IPS-20b (cell line): Measurements from ENCODE around the gene DYSF.

Experiments
- H3K27ac ChIP-seq: one replicate; pipeline ENCODE4 v1.5.1; 2013; ENCODE audit warnings: low read length
- H3K27me3 ChIP-seq: 2 replicates; pipeline ENCODE4 v1.6.1; 2013; ENCODE audit warnings: mild to moderate bottlenecking, low read length, inconsistent platforms; ENCODE audit not compliant: insufficient read depth
- H3K36me3 ChIP-seq: 2 replicates; pipeline ENCODE4 v1.6.1; 2013; ENCODE audit warnings: low read depth, mild to moderate bottlenecking, inconsistent platforms, low read length, moderate library complexity; ENCODE audit not compliant: insufficient read depth
- H3K4me1 ChIP-seq: 2 replicates; pipeline ENCODE4 v1.6.1; 2013; ENCODE audit warnings: mild to moderate bottlenecking, control low read depth, inconsistent platforms, low read length, moderate library complexity; ENCODE audit not compliant: insufficient read depth
- H3K4me3 ChIP-seq: 2 replicates; pipeline ENCODE4 v1.5.1; 2013; ENCODE audit warnings: mild to moderate bottlenecking, low read length, inconsistent platforms
- H3K9ac ChIP-seq: 2 replicates; pipeline ENCODE4 v1.6.1; 2013; ENCODE audit warnings: low read depth, mild to moderate bottlenecking, inconsistent platforms, low read length, moderate library complexity
- H3K9me3 ChIP-seq: 2 replicates; pipeline ENCODE4 v1.6.1; 2013; ENCODE audit warnings: mild to moderate bottlenecking, low read depth, low read length, inconsistent platforms; ENCODE audit not compliant: insufficient read depth

Gene DYSF

GRCh38 chr2:71611247-71611646 is 157.9 kb downstream of the DYSF start:
- no peaks in the 10 kb centered on the region for H3K9me3 ChIP-seq
- no peak overlapping the region for H3K4me3 ChIP-seq
- H3K36me3 ChIP-seq: no peaks in the 10 kb centered on the region
- H3K4me1 ChIP-seq: no peaks in the 10 kb centered on the region
- no peak overlapping the region for H3K27ac ChIP-seq
- H3K27me3 ChIP-seq: peaks cover 6% of the 10 kb centered on the region; the same call in 1 of the 2 replicates
- no peak overlapping the region for H3K9ac ChIP-seq

GRCh38 chr2:71611781-71612527 is 158.6 kb downstream of the DYSF start:
- Histone ChIP-seq H3K4me1 (no peaks in the 10 kb centered on the region), H3K9ac (no peak overlapping the region), H3K36me3 (no peaks in the 10 kb centered on the region), H3K4me3 (no peak overlapping the region), H3K9me3 (no peaks in the 10 kb centered on the region), H3K27ac (no peak overlapping the region), H3K27me3 (peaks cover 3% of the 10 kb centered on the region; the same call in 1 of the 2 replicates)

- Histone ChIP-seq H3K4me3 (no peak overlapping the region), H3K27ac (no peak overlapping the region), H3K27me3 (no peaks in the 10 kb centered on the region), H3K4me1 (no peaks in the 10 kb centered on the region), H3K36me3 (no peaks in the 10 kb centered on the region), H3K9me3 (no peaks in the 10 kb centered on the region), H3K9ac (no peak overlapping the region)
Observed at GRCh38 chr2:71612581-71613402, 159.4 kb downstream of the DYSF start.

GRCh38 chr2:71613403-71613952 is 160.1 kb downstream of the DYSF start:
- no peaks in the 10 kb centered on the region for H3K36me3 ChIP-seq
- no peaks in the 10 kb centered on the region for H3K4me1 ChIP-seq
- H3K4me3 ChIP-seq: no peak overlapping the region
- no peaks in the 10 kb centered on the region for H3K27me3 ChIP-seq
- H3K9me3 ChIP-seq: no peaks in the 10 kb centered on the region
- H3K9ac ChIP-seq: no peak overlapping the region
- no peak overlapping the region for H3K27ac ChIP-seq

- H3K27me3 ChIP-seq: no peaks in the 10 kb centered on the region
- H3K27ac ChIP-seq: no peak overlapping the region
- no peaks in the 10 kb centered on the region for H3K36me3 ChIP-seq
- H3K9ac ChIP-seq: no peak overlapping the region
- H3K4me1 ChIP-seq: no peaks in the 10 kb centered on the region
- H3K4me3 ChIP-seq: no peak overlapping the region
- no peaks in the 10 kb centered on the region for H3K9me3 ChIP-seq
Observed at GRCh38 chr2:71613953-71614925, 160.9 kb downstream of the DYSF start.

- H3K4me1 ChIP-seq: no peaks in the 10 kb centered on the region
- H3K9ac ChIP-seq: no peak overlapping the region
- no peak overlapping the region for H3K27ac ChIP-seq
- no peaks in the 10 kb centered on the region for H3K36me3 ChIP-seq
- H3K9me3 ChIP-seq: no peaks in the 10 kb centered on the region
- no peaks in the 10 kb centered on the region for H3K27me3 ChIP-seq
- H3K4me3 ChIP-seq: no peak overlapping the region
Observed at GRCh38 chr2:71614976-71615766, 161.8 kb downstream of the DYSF start.

- Histone ChIP-seq H3K9ac (no peak overlapping the region), H3K36me3 (no peaks in the 10 kb centered on the region), H3K9me3 (no peaks in the 10 kb centered on the region), H3K4me3 (no peak overlapping the region), H3K27me3 (no peaks in the 10 kb centered on the region), H3K27ac (no peak overlapping the region), H3K4me1 (no peaks in the 10 kb centered on the region)
Observed at GRCh38 chr2:71615767-71616730, 162.7 kb downstream of the DYSF start.

- Histone ChIP-seq H3K27ac (no peak overlapping the region), H3K9me3 (no peaks in the 10 kb centered on the region), H3K36me3 (no peaks in the 10 kb centered on the region), H3K4me1 (no peaks in the 10 kb centered on the region), H3K27me3 (no peaks in the 10 kb centered on the region), H3K9ac (no peak overlapping the region), H3K4me3 (no peak overlapping the region)
Observed at GRCh38 chr2:71617266-71617665, 163.9 kb downstream of the DYSF start.

GRCh38 chr2:71618327-71619113 is 165.2 kb downstream of the DYSF start:
- H3K4me1 ChIP-seq: no peaks in the 10 kb centered on the region
- no peak overlapping the region for H3K4me3 ChIP-seq
- H3K9me3 ChIP-seq: no peaks in the 10 kb centered on the region
- no peaks in the 10 kb centered on the region for H3K27me3 ChIP-seq
- H3K36me3 ChIP-seq: no peaks in the 10 kb centered on the region
- H3K27ac ChIP-seq: no peak overlapping the region
- H3K9ac ChIP-seq: no peak overlapping the region
